ENCODE data around the gene CNTNAP1. TPM values are rescaled to one million over a fixed set of nuclear protein-coding genes. Genes with fewer than 3 reads are reported as not detected.

The CNTNAP1 gene
- total RNA-seq, 2 experiments from 2014 or later = 4.4 to 4.5 TPM

DNA sequence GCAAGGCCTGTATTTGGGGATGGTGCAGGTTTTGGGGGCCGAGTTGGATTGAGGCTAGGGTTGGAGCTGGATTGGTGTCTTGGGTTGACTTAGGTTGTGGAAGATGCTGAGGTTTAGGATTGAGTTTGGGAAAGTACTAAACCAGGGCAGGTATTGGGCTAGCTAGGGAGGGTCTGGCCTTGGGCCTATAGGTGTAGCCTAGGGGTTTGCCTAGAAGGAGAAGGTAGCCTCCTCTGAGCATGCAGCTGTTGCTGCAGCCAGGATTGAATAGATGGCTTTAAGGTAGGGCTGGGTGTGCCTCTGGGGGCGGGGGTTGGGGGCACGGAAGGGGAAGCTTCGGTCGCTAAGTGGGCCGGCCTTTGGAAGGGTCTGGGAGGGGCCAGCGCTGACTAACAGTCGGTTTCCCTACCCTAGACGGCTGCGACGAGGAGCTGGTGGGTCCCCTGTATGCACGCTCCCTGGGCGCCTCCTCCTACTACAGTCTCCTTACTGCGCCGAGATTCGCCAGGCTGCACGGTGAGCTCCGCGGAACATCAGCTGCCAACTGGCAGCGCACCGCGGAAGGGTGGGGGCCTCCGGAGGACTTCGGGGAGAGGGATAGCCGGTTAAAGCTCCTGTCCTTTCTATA is 1.2 kb downstream of the CNTNAP1 start:
- peaks cover 0 to 6% of the 10 kb centered on the region in 2 experiments for H3K9me3 ChIP-seq (ENCODE audit: control insufficient read depth in 1 of 2, insufficient read depth in 1 of 2, low read length in 2 of 2)
- peaks cover 51% of the 10 kb centered on the region for H3K4me1 ChIP-seq (ENCODE audit: insufficient read depth, low read length)
- intact Hi-C loops (cut with DNase I, micrococcal nuclease) = loop anchor here in 1 of 2 experiments (5.0 kb wide), 1 partner anchor 59 kb away; no protein-coding TSS in a partner anchor
- peak overlapping the region; percentile 78 for H3K4me3 Mint-ChIP-seq
- H3K36me3 Mint-ChIP-seq (ENCODE audit: low read depth) = no peaks in the 10 kb centered on the region
- H3K36me3 ChIP-seq (ENCODE audit: insufficient read depth, low read length) = no peaks in the 10 kb centered on the region
- H3K27me3 Mint-ChIP-seq = peaks cover 49% of the 10 kb centered on the region
- peak in 2 of 14 experiments; percentile 24 to 42 for DNase-seq
- H3K4me3 ChIP-seq (ENCODE audit: low read length) = peak overlapping the region; percentile 47
- H3K9me3 Mint-ChIP-seq = no peaks in the 10 kb centered on the region
- CTCF ChIA-PET = interaction anchor here (1.0 to 2.0 kb wide), 2 partner anchors 9 to 105 kb away, joined by 3 to 10 read pairs; partner anchors contain the start of gene PSMC3IP
- TF ChIP-seq, protein P1, sequence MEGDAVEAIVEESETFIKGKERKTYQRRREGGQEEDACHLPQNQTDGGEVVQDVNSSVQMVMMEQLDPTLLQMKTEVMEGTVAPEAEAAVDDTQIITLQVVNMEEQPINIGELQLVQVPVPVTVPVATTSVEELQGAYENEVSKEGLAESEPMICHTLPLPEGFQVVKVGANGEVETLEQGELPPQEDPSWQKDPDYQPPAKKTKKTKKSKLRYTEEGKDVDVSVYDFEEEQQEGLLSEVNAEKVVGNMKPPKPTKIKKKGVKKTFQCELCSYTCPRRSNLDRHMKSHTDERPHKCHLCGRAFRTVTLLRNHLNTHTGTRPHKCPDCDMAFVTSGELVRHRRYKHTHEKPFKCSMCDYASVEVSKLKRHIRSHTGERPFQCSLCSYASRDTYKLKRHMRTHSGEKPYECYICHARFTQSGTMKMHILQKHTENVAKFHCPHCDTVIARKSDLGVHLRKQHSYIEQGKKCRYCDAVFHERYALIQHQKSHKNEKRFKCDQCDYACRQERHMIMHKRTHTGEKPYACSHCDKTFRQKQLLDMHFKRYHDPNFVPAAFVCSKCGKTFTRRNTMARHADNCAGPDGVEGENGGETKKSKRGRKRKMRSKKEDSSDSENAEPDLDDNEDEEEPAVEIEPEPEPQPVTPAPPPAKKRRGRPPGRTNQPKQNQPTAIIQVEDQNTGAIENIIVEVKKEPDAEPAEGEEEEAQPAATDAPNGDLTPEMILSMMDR (IDR thresholded peaks at IDR 0.05) = no peak
- POLR2A ChIA-PET = interaction anchor here (0.7 to 1.4 kb wide), 4 partner anchors 12 to 78 kb away, joined by 3 to 6 read pairs (median 4); partner anchors contain the start of genes RAMP2, RETREG3 and TUBG1
- peaks cover 50% of the 10 kb centered on the region for H3K4me1 Mint-ChIP-seq (ENCODE audit: low read depth)
- ATAC-seq (ENCODE audit: poor library complexity) = no peak
- no peak overlapping the region for H3K27ac ChIP-seq (ENCODE audit: low read depth in 1 of 2, low read length in 2 of 2)
- H3K27ac Mint-ChIP-seq = no peak overlapping the region
- peaks cover 31% of the 10 kb centered on the region in 2 experiments for H3K27me3 ChIP-seq (ENCODE audit: control insufficient read depth in 1 of 2, insufficient read depth in 2 of 2, low read length in 2 of 2)

DNA sequence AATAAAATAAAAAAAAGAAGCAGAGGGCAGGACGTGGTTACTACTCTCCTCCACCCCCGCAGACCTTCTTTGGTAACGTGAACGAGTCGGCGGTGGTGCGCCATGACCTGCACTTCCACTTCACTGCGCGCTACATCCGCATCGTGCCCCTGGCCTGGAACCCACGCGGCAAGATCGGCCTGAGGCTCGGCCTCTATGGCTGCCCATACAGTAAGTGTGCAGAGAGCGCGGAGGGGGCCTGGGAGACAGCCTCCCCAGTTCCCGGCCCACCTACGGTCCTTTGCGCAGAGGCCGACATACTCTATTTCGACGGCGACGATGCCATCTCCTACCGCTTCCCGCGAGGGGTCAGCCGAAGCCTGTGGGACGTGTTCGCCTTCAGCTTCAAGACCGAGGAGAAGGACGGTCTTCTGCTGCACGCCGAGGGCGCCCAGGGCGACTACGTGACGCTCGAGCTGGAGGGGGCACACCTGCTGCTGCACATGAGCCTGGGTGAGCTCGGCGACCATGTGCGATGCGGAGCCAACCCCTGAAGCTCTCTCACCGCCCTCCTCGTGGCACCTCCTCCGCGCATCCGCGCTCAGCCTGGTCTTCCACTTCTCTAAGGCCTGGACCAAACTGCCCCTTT is 2.7 kb downstream of the CNTNAP1 start:
- CTCF ChIA-PET = no interaction called here
- intact Hi-C loops (cut with DNase I, micrococcal nuclease) = loop anchor here in 1 of 2 experiments (5.0 kb wide), 1 partner anchor 57 kb away; no protein-coding TSS in a partner anchor
- DNase-seq (no peak), ATAC-seq (ENCODE audit: poor library complexity) (no peak)
- Histone ChIP-seq H3K27ac (ENCODE audit: low read depth in 1 of 2, low read length in 2 of 2) (no peak overlapping the region), H3K4me1 (ENCODE audit: insufficient read depth, low read length) (peaks cover 35% of the 10 kb centered on the region), H3K4me3 (ENCODE audit: low read length) (no peak overlapping the region), H3K9me3 (ENCODE audit: control insufficient read depth in 1 of 2, insufficient read depth in 1 of 2, low read length in 2 of 2) (peaks cover 0 to 4% of the 10 kb centered on the region in 2 experiments), H3K36me3 (ENCODE audit: insufficient read depth, low read length) (no peaks in the 10 kb centered on the region), H3K27me3 (ENCODE audit: control insufficient read depth in 1 of 2, insufficient read depth in 2 of 2, low read length in 2 of 2) (peaks cover 31% of the 10 kb centered on the region in 2 experiments)
- POLR2A ChIA-PET = no interaction called here
- Mint-ChIP-seq H3K4me1 (ENCODE audit: low read depth) (peaks cover 35% of the 10 kb centered on the region), H3K27ac (no peak overlapping the region), H3K4me3 (no peak overlapping the region), H3K27me3 (peaks cover 45% of the 10 kb centered on the region), H3K9me3 (no peaks in the 10 kb centered on the region), H3K36me3 (ENCODE audit: low read depth) (no peaks in the 10 kb centered on the region)
- TF ChIP-seq, protein P1 (IDR thresholded peaks at IDR 0.05) = no peak

GRCh38 chr17:42685831-42686230 is 3.5 kb downstream of the CNTNAP1 start:
- Mint-ChIP-seq H3K4me1 (ENCODE audit: low read depth) (peaks cover 30% of the 10 kb centered on the region), H3K27ac (no peak overlapping the region), H3K9me3 (no peaks in the 10 kb centered on the region), H3K4me3 (no peak overlapping the region), H3K27me3 (peaks cover 41% of the 10 kb centered on the region), H3K36me3 (ENCODE audit: low read depth) (no peaks in the 10 kb centered on the region)
- Histone ChIP-seq H3K27ac (ENCODE audit: low read depth in 1 of 2, low read length in 2 of 2) (no peak overlapping the region), H3K36me3 (ENCODE audit: insufficient read depth, low read length) (no peaks in the 10 kb centered on the region), H3K4me1 (ENCODE audit: insufficient read depth, low read length) (peaks cover 29% of the 10 kb centered on the region), H3K27me3 (ENCODE audit: control insufficient read depth in 1 of 2, insufficient read depth in 2 of 2, low read length in 2 of 2) (peaks cover 24 to 27% of the 10 kb centered on the region in 2 experiments), H3K4me3 (ENCODE audit: low read length) (no peak overlapping the region), H3K9me3 (ENCODE audit: control insufficient read depth in 1 of 2, insufficient read depth in 1 of 2, low read length in 2 of 2) (no peaks in the 10 kb centered on the region)
- CTCF ChIA-PET = no interaction called here
- POLR2A ChIA-PET = no interaction called here
- TF ChIP-seq, protein P1 (IDR thresholded peaks at IDR 0.05) = no peak
- intact Hi-C loops (cut with DNase I, micrococcal nuclease) = no loop called here
- DNase-seq = no peak
- no peak for ATAC-seq (ENCODE audit: poor library complexity)
